SK-N-SH (cell line): ENCODE data around the gene CLIC4.

Source experiments
- CHD2 ChIP-seq: fragments of 150-350 bp; IDR thresholded peaks from 2 replicates; pipeline ENCODE4 v1.6.1; 2018; ENCODE audit warnings: low read length; ENCODE audit not compliant: partially characterized antibody
- CTCF ChIP-seq: fragments of 200-600 bp; sonication (generic); IDR thresholded peaks from 2 replicates; pipeline ENCODE4 v1.6.1; 2017; ENCODE audit warnings: antibody characterized with exemption, mild to moderate bottlenecking, moderate library complexity
- EP300 ChIP-seq, 2 experiments: IDR thresholded peaks; 2 replicates each; pipeline versions ENCODE4 v1.4.0 to v1.6.1; 2012; ENCODE audit warnings: borderline replicate concordance in 1 of 2, low read depth in 1 of 2, low read length in 1 of 2
- MEF2A ChIP-seq: IDR thresholded peaks from 2 replicates; pipeline ENCODE4 v1.4.0; 2012; ENCODE audit warnings: low read depth, borderline replicate concordance
- RFX5 ChIP-seq: IDR thresholded peaks from 2 replicates; pipeline ENCODE4 v1.6.1; 2012; ENCODE audit warnings: mild to moderate bottlenecking, improper control_type of control experiment, low read length
- SIN3A ChIP-seq: IDR thresholded peaks from 2 replicates; pipeline ENCODE4 v1.6.1; 2012; ENCODE audit warnings: low read depth, mild to moderate bottlenecking, low read length, moderate library complexity, borderline replicate concordance
- SMC3 ChIP-seq: IDR thresholded peaks from 2 replicates; pipeline ENCODE4 v1.6.1; 2012; ENCODE audit warnings: low read depth, low read length, improper control_type of control experiment

GRCh38 chr1:24761582-24761981 is 16.3 kb downstream of the CLIC4 start:
- TF ChIP-seq MEF2A (no peak), RFX5 (no peak), SIN3A (no peak), CTCF (no peak), SMC3 (no peak), EP300 (IDR thresholded peaks at IDR 0.05; ENCODE audit: borderline replicate concordance in 1 of 2, low read depth in 1 of 2, low read length in 1 of 2) (no peak), CHD2 (no peak)
